SK-N-SH treated with all-trans-retinoic acid at 6 μM for 48 hours (cell line): ENCODE results near the gene RAD51C.

Source experiments
- CREB5 ChIP-seq: fragments of 250-450 bp; sonication (Bioruptor Pico); IDR thresholded peaks from 2 replicates; pipeline ENCODE4 v1.5.1; 2020; ENCODE audit warnings: low read depth, mild to moderate bottlenecking, moderate library complexity
- PPARA ChIP-seq: fragments of 250-450 bp; sonication (Bioruptor Pico); IDR thresholded peaks from 2 replicates; pipeline ENCODE4 v1.5.0; 2020; ENCODE audit warnings: mild to moderate bottlenecking, borderline replicate concordance
- RARB ChIP-seq: fragments of 250-450 bp; sonication (Bioruptor Pico); IDR thresholded peaks from 2 replicates; pipeline ENCODE4 v1.8.0; 2021; ENCODE audit warnings: mild to moderate bottlenecking, moderate library complexity
- ZFP30 ChIP-seq: fragments of 450-650 bp; formaldehyde crosslinking; IDR thresholded peaks from 2 replicates; pipeline ENCODE4 v1.5.0; 2022; ENCODE audit warnings: mild to moderate bottlenecking, moderate library complexity
- TF ChIP-seq, protein P1 (sequence below): fragments of 250-450 bp; sonication (Bioruptor Pico); IDR thresholded peaks from 2 replicates; pipeline ENCODE4 v1.8.0; 2020; ENCODE audit warnings: mild to moderate bottlenecking, moderate library complexity, borderline replicate concordance

DNA sequence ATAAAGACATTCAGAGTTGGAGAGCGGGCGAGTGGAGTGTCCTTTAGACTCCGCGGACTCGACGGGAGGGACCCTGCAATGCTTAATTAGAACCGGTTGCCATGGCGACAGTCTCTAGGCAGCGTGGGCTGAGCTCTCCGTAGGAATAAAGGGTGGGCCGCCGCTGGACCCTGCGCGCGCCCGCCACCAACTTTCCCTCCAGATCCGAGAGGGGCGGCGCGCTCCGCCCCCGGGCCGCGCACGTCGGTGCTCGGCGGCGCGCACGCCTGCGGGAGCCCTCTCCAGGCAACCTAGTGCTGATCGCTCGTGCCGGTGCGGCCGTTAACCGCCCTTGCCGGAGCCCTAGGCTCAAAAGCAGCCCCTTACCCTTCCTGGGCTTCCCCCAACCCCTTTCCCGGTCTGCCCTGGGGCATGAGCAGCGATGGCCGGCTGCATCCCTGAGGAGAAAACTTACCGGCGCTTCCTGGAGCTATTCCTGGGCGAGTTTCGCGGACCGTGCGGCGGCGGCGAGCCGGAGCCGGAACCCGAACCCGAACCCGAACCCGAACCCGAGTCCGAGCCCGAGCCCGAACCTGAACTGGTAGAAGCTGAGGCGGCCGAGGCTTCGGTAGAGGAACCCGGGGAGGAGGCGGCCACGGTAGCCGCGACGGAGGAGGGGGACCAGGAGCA, 63.3 kb downstream of the RAD51C start, which contains the start of gene PPM1E:
- no peak; the same call in 1 of the 2 replicates for TF ChIP-seq ZFP30 (CRISPR knock-in tag)
- no peak for TF ChIP-seq RARB (CRISPR knock-in tag)
- peak; percentile 90; the same call in 1 of the 2 replicates for TF ChIP-seq PPARA
- TF ChIP-seq, protein P1, sequence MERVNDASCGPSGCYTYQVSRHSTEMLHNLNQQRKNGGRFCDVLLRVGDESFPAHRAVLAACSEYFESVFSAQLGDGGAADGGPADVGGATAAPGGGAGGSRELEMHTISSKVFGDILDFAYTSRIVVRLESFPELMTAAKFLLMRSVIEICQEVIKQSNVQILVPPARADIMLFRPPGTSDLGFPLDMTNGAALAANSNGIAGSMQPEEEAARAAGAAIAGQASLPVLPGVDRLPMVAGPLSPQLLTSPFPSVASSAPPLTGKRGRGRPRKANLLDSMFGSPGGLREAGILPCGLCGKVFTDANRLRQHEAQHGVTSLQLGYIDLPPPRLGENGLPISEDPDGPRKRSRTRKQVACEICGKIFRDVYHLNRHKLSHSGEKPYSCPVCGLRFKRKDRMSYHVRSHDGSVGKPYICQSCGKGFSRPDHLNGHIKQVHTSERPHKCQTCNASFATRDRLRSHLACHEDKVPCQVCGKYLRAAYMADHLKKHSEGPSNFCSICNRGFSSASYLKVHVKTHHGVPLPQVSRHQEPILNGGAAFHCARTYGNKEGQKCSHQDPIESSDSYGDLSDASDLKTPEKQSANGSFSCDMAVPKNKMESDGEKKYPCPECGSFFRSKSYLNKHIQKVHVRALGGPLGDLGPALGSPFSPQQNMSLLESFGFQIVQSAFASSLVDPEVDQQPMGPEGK: no peak
- TF ChIP-seq CREB5 (CRISPR knock-in tag): no peak
